Measurements from ENCODE around the gene KCNK5.

DNA sequence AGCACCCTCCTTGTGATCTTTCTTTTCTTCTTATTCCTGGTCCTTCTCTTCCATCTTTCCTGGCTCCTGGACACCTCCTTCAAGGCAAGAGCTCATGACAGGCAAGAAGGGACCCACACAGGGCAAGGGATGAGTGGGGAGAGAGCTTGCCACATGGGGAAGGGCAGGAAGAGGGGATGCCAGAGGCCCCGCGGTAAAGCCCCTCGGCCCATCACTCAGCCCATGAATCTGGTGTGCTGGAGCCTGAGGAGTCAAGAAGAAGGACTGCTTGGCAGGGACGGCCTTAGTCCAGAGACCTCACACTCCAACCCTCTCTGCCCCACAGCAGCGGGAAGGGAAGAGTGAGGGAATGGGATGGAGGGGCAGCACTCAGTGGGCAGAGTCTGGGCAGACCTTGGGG is 62.0 kb downstream of the KCNK5 start:
- TF ChIP-seq, protein P1, sequence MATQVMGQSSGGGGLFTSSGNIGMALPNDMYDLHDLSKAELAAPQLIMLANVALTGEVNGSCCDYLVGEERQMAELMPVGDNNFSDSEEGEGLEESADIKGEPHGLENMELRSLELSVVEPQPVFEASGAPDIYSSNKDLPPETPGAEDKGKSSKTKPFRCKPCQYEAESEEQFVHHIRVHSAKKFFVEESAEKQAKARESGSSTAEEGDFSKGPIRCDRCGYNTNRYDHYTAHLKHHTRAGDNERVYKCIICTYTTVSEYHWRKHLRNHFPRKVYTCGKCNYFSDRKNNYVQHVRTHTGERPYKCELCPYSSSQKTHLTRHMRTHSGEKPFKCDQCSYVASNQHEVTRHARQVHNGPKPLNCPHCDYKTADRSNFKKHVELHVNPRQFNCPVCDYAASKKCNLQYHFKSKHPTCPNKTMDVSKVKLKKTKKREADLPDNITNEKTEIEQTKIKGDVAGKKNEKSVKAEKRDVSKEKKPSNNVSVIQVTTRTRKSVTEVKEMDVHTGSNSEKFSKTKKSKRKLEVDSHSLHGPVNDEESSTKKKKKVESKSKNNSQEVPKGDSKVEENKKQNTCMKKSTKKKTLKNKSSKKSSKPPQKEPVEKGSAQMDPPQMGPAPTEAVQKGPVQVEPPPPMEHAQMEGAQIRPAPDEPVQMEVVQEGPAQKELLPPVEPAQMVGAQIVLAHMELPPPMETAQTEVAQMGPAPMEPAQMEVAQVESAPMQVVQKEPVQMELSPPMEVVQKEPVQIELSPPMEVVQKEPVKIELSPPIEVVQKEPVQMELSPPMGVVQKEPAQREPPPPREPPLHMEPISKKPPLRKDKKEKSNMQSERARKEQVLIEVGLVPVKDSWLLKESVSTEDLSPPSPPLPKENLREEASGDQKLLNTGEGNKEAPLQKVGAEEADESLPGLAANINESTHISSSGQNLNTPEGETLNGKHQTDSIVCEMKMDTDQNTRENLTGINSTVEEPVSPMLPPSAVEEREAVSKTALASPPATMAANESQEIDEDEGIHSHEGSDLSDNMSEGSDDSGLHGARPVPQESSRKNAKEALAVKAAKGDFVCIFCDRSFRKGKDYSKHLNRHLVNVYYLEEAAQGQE (IDR thresholded peaks at IDR 0.05; ENCODE audit: insufficient read depth in 1 of 2, low read depth in 2 of 2, low read length in 2 of 2): no peak
- TF ChIP-seq TAF1 (IDR thresholded peaks at IDR 0.05; ENCODE audit: borderline replicate concordance, insufficient read depth, low read length): no peak
- TF ChIP-seq POLR2AphosphoS5 (IDR thresholded peaks at IDR 0.05; ENCODE audit: low read depth, low read length): no peak
- no peak for TF ChIP-seq SIN3A (IDR thresholded peaks at IDR 0.05; ENCODE audit: borderline replicate concordance, insufficient read depth, low read length)
- no peak for TF ChIP-seq FOXP2 (optimal IDR thresholded peaks at IDR 0.05; ENCODE audit: borderline replicate concordance, extremely low read depth, extremely low read length, insufficient read depth)

Data from PFSK-1 (cell line).